Measurements from ENCODE around the gene ELOVL5.

Gene ELOVL5

DNA sequence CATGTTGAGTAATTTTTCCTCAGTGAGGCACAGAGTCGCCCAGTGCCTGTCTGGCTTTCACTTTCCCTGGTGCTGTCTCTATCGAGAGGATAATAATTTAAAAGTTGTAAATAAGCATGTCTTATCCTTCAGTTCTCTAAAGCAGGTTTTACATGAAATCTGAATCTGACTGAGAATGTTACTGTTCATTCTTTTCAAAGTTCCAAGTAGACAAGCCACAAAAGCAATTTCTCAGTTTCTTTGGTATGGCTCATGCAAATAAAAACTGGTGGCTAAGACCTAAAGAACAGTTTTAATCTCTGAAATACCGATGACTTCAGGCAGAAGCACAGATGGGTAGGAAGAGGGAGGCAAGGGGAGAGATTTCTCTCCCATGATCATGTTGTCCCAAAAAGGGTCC lies 112.5 kb downstream of the ELOVL5 start:
- no peak for DNase-seq

- DNase-seq, result no peak
Measured at GRCh38 chr6:53235508-53235907, 113.2 kb downstream of the ELOVL5 start.

DNA sequence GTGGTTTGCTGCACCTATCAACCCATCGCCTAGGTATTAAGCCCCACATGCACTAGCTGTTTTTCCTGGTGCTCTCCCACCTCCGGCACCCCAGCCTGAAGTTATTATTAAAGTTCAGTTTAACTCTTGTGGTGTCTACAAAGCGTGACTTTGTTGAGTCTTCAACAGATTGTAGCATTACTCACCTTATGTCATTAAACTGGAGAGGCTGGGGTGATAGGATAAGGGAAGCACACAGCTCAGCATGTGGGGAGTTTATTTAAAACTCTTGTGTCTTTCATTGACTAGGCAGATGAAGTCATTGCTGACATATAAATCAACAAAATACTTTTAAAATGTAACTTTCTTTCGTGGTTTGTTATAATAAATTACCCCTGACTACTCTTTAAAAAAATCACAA lies 115.4 kb downstream of the ELOVL5 start:
- no peak for DNase-seq

DNA sequence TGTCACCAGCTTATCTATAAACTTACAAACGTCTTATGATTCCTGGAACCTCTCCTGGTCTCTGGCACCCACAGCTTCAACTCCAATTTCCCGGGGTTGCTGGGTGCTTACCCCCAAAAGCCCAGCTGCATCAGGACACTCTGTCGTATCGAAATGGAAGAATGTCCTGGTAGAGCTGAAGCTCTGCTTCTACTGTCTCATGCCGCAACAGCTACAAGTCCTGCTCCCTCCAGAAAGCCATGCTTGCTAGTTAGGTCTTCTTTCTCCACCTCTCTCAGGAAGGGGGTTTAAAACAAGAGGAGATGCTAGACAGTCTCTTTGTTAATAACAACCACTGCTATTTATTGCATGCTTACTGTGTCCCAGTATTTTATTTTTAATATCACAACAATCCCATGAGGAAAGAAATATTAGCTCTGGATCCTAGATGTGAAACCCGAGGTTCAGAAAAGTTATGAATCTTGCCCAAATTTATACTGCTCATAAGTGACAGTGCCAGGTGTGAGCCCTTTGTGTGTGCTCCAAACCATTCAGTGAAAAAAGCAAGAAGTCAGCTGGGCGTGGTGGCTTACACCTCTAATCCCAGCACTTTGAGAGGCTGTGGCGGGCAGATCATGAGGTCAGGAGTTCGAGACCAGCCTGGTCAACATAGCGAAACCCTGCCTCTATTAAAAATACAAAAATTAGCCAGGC lies 117.8 kb downstream of the ELOVL5 start:
- DNase-seq, result no peak

DNA sequence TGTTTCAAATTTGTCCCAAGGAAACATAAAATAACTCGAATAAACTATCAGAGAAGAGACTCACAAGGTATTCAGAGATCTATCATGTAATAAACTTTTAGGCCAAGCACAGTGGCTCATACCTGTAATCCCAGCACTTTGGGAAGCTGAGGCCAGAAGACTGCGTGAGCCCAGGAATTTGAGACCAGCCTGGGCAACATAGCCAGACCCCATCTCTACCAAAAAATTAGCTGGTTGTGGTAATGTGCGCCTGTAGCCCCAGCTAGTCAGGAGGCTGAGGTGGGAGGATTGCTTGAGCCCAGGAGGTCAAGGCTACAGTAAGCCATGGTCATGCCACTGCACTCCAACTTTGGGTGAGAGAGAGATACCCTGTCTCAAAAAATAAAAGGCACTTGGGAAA lies 120.9 kb downstream of the ELOVL5 start:
- DNase-seq, result no peak

GRCh38 chr6:53220605-53221004 lies 128.1 kb downstream of the ELOVL5 start:
- no peak for DNase-seq
